Measurements from ENCODE around the gene UNC45A.

Gene UNC45A

GRCh38 chr15:90909976-90910375 is 25.1 kb upstream of the UNC45A start:
- H4K20me1 ChIP-seq (ENCODE audit: insufficient read depth): no peaks in the 10 kb centered on the region
- peaks cover 21% of the 10 kb centered on the region for H3K4me1 ChIP-seq (ENCODE audit: low read depth, poor library complexity, severe bottlenecking)
- TF ChIP-seq, protein P1, sequence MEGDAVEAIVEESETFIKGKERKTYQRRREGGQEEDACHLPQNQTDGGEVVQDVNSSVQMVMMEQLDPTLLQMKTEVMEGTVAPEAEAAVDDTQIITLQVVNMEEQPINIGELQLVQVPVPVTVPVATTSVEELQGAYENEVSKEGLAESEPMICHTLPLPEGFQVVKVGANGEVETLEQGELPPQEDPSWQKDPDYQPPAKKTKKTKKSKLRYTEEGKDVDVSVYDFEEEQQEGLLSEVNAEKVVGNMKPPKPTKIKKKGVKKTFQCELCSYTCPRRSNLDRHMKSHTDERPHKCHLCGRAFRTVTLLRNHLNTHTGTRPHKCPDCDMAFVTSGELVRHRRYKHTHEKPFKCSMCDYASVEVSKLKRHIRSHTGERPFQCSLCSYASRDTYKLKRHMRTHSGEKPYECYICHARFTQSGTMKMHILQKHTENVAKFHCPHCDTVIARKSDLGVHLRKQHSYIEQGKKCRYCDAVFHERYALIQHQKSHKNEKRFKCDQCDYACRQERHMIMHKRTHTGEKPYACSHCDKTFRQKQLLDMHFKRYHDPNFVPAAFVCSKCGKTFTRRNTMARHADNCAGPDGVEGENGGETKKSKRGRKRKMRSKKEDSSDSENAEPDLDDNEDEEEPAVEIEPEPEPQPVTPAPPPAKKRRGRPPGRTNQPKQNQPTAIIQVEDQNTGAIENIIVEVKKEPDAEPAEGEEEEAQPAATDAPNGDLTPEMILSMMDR (conservative IDR thresholded peaks at IDR 0.05; ENCODE audit: low read depth, low read length): no peak
- H3K9ac ChIP-seq: no peak overlapping the region
- no peaks in the 10 kb centered on the region for H3K36me3 ChIP-seq (ENCODE audit: insufficient read depth)
- no peaks in the 10 kb centered on the region for H3K27me3 ChIP-seq (ENCODE audit: insufficient read depth, low read depth)
- H3K4me3 ChIP-seq (IDR thresholded peaks at IDR 0.05; ENCODE audit: insufficient read depth, low read depth, low read length): no peak overlapping the region
- no peak overlapping the region for H3K4me2 ChIP-seq
- H3K79me2 ChIP-seq (ENCODE audit: insufficient read depth, low read depth): no peaks in the 10 kb centered on the region
- no peak overlapping the region for H3K27ac ChIP-seq
- H2AFZ ChIP-seq (ENCODE audit: low read depth): no peak overlapping the region

DNA sequence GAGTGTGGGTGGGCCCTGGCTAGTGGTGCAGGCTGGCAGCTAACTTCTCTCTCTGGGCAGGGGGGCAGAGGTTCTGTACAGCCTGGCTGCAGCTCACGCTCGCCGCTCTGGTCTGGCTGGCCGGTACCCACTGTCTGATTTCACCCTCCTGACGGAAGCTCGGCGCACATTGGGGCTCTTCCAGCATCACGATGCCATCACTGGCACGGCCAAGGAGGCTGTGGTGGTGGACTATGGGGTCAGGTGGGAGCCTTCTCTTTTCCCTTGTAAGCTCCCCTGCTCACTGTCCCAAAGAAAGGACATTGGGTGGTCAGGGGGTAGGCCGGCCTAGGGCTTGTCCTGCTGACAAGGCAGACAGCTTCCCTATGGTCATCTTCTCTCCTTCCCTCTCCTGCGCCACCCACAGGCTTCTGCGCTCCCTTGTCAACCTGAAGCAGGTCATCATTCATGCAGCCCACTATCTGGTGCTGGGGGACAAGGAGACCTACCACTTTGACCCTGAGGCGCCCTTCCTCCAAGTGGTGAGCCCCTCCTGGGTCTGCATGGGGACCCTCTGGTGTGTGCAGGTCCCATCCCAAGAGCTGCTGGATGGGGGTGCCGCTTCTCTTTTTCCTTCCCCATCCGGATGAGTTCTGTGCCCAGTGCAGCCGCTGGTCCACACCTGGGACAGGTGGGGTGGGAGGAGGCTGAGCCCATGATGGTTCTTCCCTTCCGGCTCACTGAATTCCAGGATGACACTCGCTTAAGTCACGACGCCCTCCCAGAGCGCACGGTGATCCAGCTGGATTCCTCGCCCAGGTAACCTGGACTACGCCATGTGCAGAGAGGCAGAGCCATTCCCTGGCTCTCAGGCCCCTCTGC is 24.4 kb upstream of the UNC45A start:
- no peak overlapping the region for H3K9ac ChIP-seq
- TF ChIP-seq, protein P1 (conservative IDR thresholded peaks at IDR 0.05; ENCODE audit: low read depth, low read length): no peak
- H3K4me2 ChIP-seq: no peak overlapping the region
- no peak overlapping the region for H3K4me3 ChIP-seq (IDR thresholded peaks at IDR 0.05; ENCODE audit: insufficient read depth, low read depth, low read length)
- no peaks in the 10 kb centered on the region for H3K36me3 ChIP-seq (ENCODE audit: insufficient read depth)
- no peaks in the 10 kb centered on the region for H3K27me3 ChIP-seq (ENCODE audit: insufficient read depth, low read depth)
- no peaks in the 10 kb centered on the region for H4K20me1 ChIP-seq (ENCODE audit: insufficient read depth)
- no peak overlapping the region for H3K27ac ChIP-seq
- H3K4me1 ChIP-seq (ENCODE audit: low read depth, poor library complexity, severe bottlenecking): peaks cover 28% of the 10 kb centered on the region
- no peaks in the 10 kb centered on the region for H3K79me2 ChIP-seq (ENCODE audit: insufficient read depth, low read depth)
- no peak overlapping the region for H2AFZ ChIP-seq (ENCODE audit: low read depth)

- TF ChIP-seq, protein P1 (conservative IDR thresholded peaks at IDR 0.05; ENCODE audit: low read depth, low read length): no peak
- Histone ChIP-seq H3K36me3 (ENCODE audit: insufficient read depth) (no peaks in the 10 kb centered on the region), H3K4me1 (ENCODE audit: low read depth, poor library complexity, severe bottlenecking) (peaks cover 33% of the 10 kb centered on the region), H3K4me3 (IDR thresholded peaks at IDR 0.05; ENCODE audit: insufficient read depth, low read depth, low read length) (no peak overlapping the region), H3K4me2 (no peak overlapping the region), H3K27me3 (ENCODE audit: insufficient read depth, low read depth) (no peaks in the 10 kb centered on the region), H3K27ac (no peak overlapping the region), H2AFZ (ENCODE audit: low read depth) (no peak overlapping the region), H3K79me2 (ENCODE audit: insufficient read depth, low read depth) (no peaks in the 10 kb centered on the region), H4K20me1 (ENCODE audit: insufficient read depth) (no peaks in the 10 kb centered on the region), H3K9ac (no peak overlapping the region)
Measured at GRCh38 chr15:90911302-90911623, 23.8 kb upstream of the UNC45A start.

DNA sequence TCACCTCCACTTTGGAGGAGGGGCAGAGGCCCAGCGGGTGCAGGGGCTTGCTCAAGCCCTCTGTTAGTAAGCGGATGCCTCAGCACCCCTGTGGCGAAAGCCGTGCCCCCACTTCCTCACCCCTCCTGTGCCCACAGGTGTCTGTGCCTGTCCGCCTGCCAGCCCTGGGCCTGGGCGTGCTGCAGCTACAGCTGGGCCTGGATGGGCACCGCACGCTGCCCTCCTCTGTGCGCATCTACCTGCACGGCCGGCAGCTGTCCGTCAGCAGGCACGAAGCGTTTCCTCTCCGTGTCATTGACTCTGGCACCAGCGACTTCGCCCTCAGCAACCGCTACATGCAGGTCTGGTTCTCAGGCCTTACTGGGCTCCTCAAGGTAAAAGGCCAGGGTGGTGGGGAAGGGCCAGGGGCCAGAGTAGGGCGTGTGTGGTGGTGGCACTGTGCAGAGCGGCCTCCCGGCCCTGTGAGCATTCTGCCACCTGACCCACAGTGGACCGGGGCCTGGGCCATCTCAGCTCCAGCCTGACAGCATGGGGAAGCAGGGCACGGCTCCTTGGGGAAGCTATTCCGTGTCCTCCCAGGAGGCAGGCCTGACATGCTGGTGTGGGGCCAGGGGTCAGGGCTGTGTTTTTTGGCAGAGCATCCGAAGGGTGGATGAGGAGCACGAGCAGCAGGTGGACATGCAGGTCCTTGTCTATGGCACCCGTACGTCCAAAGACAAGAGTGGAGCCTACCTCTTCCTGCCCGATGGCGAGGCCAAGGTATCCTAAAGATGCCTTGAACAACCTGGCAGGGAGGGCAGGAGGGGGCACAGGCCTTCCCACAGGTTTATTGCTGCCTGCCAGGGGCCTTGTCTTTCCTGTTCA is 22.9 kb upstream of the UNC45A start:
- Histone ChIP-seq H3K9ac (no peak overlapping the region), H3K4me1 (ENCODE audit: low read depth, poor library complexity, severe bottlenecking) (peaks cover 33% of the 10 kb centered on the region), H3K27me3 (ENCODE audit: insufficient read depth, low read depth) (no peaks in the 10 kb centered on the region), H2AFZ (ENCODE audit: low read depth) (no peak overlapping the region), H3K4me2 (no peak overlapping the region), H3K27ac (no peak overlapping the region), H3K4me3 (IDR thresholded peaks at IDR 0.05; ENCODE audit: insufficient read depth, low read depth, low read length) (no peak overlapping the region), H3K79me2 (ENCODE audit: insufficient read depth, low read depth) (no peaks in the 10 kb centered on the region), H3K36me3 (ENCODE audit: insufficient read depth) (no peaks in the 10 kb centered on the region), H4K20me1 (ENCODE audit: insufficient read depth) (no peaks in the 10 kb centered on the region)
- TF ChIP-seq, protein P1 (conservative IDR thresholded peaks at IDR 0.05; ENCODE audit: low read depth, low read length): no peak
